OCI-LY1 (cell line): ENCODE data around the gene GMDS.

Experiments used
- H2AFZ ChIP-seq: fragments of 200-600 bp; sonication (generic), shearing (Covaris generic); 2 replicates; pipeline ENCODE4 v1.6.0; 2014; ENCODE audit warnings: antibody characterized with exemption, mild to moderate bottlenecking, low read length
- H3F3A ChIP-seq: fragments of 200-600 bp; sonication (generic), shearing (Covaris generic); 2 replicates; pipeline ENCODE4 v1.6.0; 2014; ENCODE audit warnings: mild to moderate bottlenecking, antibody characterized with exemption, low read length, moderate library complexity; ENCODE audit not compliant: insufficient read depth
- H3K27ac ChIP-seq: fragments of 200-600 bp; sonication (generic); 2 replicates; pipeline ENCODE4 v1.5.1; 2014; ENCODE audit warnings: low read length, mixed run types, mild to moderate bottlenecking, low read depth; ENCODE audit not compliant: poor library complexity, severe bottlenecking
- H3K27me3 ChIP-seq: fragments of 200-600 bp; sonication (generic); 2 replicates; pipeline ENCODE4 v1.6.0; 2014; ENCODE audit warnings: antibody characterized with exemption, mild to moderate bottlenecking, low read length, moderate library complexity; ENCODE audit not compliant: insufficient read depth
- H3K36me3 ChIP-seq: fragments of 200-600 bp; sonication (generic); 2 replicates; pipeline ENCODE4 v1.6.1; 2014; ENCODE audit warnings: mild to moderate bottlenecking, antibody characterized with exemption, low read length, moderate library complexity, mixed read lengths; ENCODE audit not compliant: insufficient read depth
- H3K4me1 ChIP-seq: fragments of 200-600 bp; sonication (generic); 2 replicates; pipeline ENCODE4 v1.5.1; 2014; ENCODE audit warnings: mild to moderate bottlenecking, low read length, moderate library complexity; ENCODE audit not compliant: insufficient read depth, severe bottlenecking
- H3K4me2 ChIP-seq: fragments of 200-600 bp; sonication (generic), shearing (Covaris generic); 2 replicates; pipeline ENCODE4 v1.6.1; 2014; ENCODE audit warnings: low read length
- H3K4me3 ChIP-seq: fragments of 200-600 bp; sonication (generic); 2 replicates; pipeline ENCODE4 v1.5.1; 2014; ENCODE audit warnings: low read length, low read depth, mild to moderate bottlenecking, mixed read lengths; ENCODE audit not compliant: poor library complexity, severe bottlenecking
- H3K79me2 ChIP-seq: fragments of 200-600 bp; shearing (Covaris generic); 2 replicates; pipeline ENCODE4 v1.6.1; 2016; ENCODE audit warnings: mixed run types, low read length, mixed read lengths; ENCODE audit not compliant: insufficient read depth
- H3K9ac ChIP-seq: fragments of 200-600 bp; sonication (generic), shearing (Covaris generic); 2 replicates; pipeline ENCODE4 v1.6.1; 2014; ENCODE audit warnings: mild to moderate bottlenecking, low read length, mixed read lengths
- H3K9me2 ChIP-seq: fragments of 200-600 bp; sonication (generic), shearing (Covaris generic); 2 replicates; pipeline ENCODE4 v1.6.1; 2014; ENCODE audit warnings: low read depth, mild to moderate bottlenecking, low read length, mixed read lengths
- H3K9me3 ChIP-seq: fragments of 200-600 bp; shearing (Covaris generic); 2 replicates; pipeline ENCODE4 v1.6.1; 2014; ENCODE audit warnings: low read length, mixed read lengths
- H4K20me1 ChIP-seq: fragments of 200-600 bp; sonication (generic), shearing (Covaris generic); 2 replicates; pipeline ENCODE4 v1.6.0; 2016; ENCODE audit warnings: mild to moderate bottlenecking, low read length; ENCODE audit not compliant: insufficient read depth
- CTCF ChIP-seq: fragments of 200-600 bp; sonication (generic), shearing (Covaris generic); IDR thresholded peaks from 2 replicates; pipeline ENCODE4 v1.5.1; 2017; ENCODE audit warnings: mild to moderate bottlenecking, antibody characterized with exemption, low read length, moderate library complexity, mixed read lengths
- EZH2 ChIP-seq: fragments of 200-600 bp; sonication (generic), shearing (Covaris generic); IDR thresholded peaks from 2 replicates; pipeline ENCODE4 v1.8.0; 2017; ENCODE audit warnings: borderline replicate concordance, mixed run types, mild to moderate bottlenecking, antibody characterized with exemption, low read length, moderate library complexity, mixed read lengths

GMDS gene

GRCh38 chr6:2186516-2186915, 58.9 kb downstream of the GMDS start:
- H3K79me2 ChIP-seq, result no peaks in the 10 kb centered on the region
- no peaks in the 10 kb centered on the region for H3K36me3 ChIP-seq
- H3F3A ChIP-seq, result no peaks in the 10 kb centered on the region
- no peaks in the 10 kb centered on the region for H3K9me3 ChIP-seq
- H4K20me1 ChIP-seq, result no peaks in the 10 kb centered on the region
- no peaks in the 10 kb centered on the region for H3K9me2 ChIP-seq
- H3K27me3 ChIP-seq, result no peaks in the 10 kb centered on the region
- no peak overlapping the region for H2AFZ ChIP-seq
- no peak overlapping the region for H3K9ac ChIP-seq
- TF ChIP-seq CTCF (no peak), EZH2 (no peak)
- H3K27ac ChIP-seq, result no peak overlapping the region
- H3K4me3 ChIP-seq, result no peak overlapping the region
- no peak overlapping the region for H3K4me2 ChIP-seq
- H3K4me1 ChIP-seq, result no peaks in the 10 kb centered on the region

- H3K79me2 ChIP-seq, result no peaks in the 10 kb centered on the region
- H3K4me2 ChIP-seq, result no peak overlapping the region
- H2AFZ ChIP-seq, result no peak overlapping the region
- no peak overlapping the region for H3K4me3 ChIP-seq
- no peaks in the 10 kb centered on the region for H3K27me3 ChIP-seq
- no peaks in the 10 kb centered on the region for H3K4me1 ChIP-seq
- TF ChIP-seq EZH2, result no peak
- no peak for TF ChIP-seq CTCF
- H3K9me3 ChIP-seq, result no peaks in the 10 kb centered on the region
- no peak overlapping the region for H3K9ac ChIP-seq
- no peaks in the 10 kb centered on the region for H4K20me1 ChIP-seq
- H3K36me3 ChIP-seq, result no peaks in the 10 kb centered on the region
- H3F3A ChIP-seq, result no peaks in the 10 kb centered on the region
- H3K9me2 ChIP-seq, result no peaks in the 10 kb centered on the region
- H3K27ac ChIP-seq, result no peak overlapping the region
These were observed 59.9 kb downstream of the GMDS start for GRCh38 chr6:2185466-2185865.

- no peaks in the 10 kb centered on the region for H3K4me1 ChIP-seq
These were observed 60.5 kb downstream of the GMDS start for GRCh38 chr6:2184700-2185455.

More at GRCh38 chr6:2184700-2185455, 60.5 kb downstream of the GMDS start:
- Histone ChIP-seq H3K4me2 (no peak overlapping the region), H3F3A (no peaks in the 10 kb centered on the region), H3K27me3 (no peaks in the 10 kb centered on the region), H3K79me2 (no peaks in the 10 kb centered on the region), H3K9me3 (no peaks in the 10 kb centered on the region), H4K20me1 (no peaks in the 10 kb centered on the region), H3K27ac (no peak overlapping the region), H2AFZ (no peak overlapping the region), H3K9ac (no peak overlapping the region), H3K9me2 (no peaks in the 10 kb centered on the region), H3K4me3 (no peak overlapping the region), H3K36me3 (no peaks in the 10 kb centered on the region)
- TF ChIP-seq EZH2, result no peak
- no peak for TF ChIP-seq CTCF
